H1 (cell line): ENCODE results near the gene ADAMTS6. TPM values are rescaled to one million over a fixed set of nuclear protein-coding genes. Genes with fewer than 3 reads are reported as not detected.

Experiments used
- GTF2F1 ChIP-seq: IDR thresholded peaks from 2 replicates; pipeline ENCODE4 v1.6.1; 2012; ENCODE audit warnings: low read depth, low read length, improper control_type of control experiment, borderline replicate concordance
- RFX5 ChIP-seq: IDR thresholded peaks from 2 replicates; pipeline ENCODE4 v1.6.1; 2011; ENCODE audit warnings: low read depth, low read length, improper control_type of control experiment, borderline replicate concordance
- polyA plus RNA-seq, 7 experiments: library from polyadenylated mRNA; depleted of rRNA in 3 of 7; stranded (reverse) in 5 of 7; unstranded in 2 of 7; fragments of >200 nt in 5 of 7; fragments of 200-250 nt in 2 of 7; gene quantifications; 1 replicate in 5 of 7; 2 replicates in 1 of 7; 4 replicates in 1 of 7; pipeline versions ENCODE4 v1.2.1 to v1.2.3, GENCODE V29; 2011 to 2013; ENCODE audit warnings: missing spikeins in 2 of 7, mixed read lengths in 2 of 7
- total RNA-seq: library from RNA; stranded (reverse); fragmentation: NEBNext Ultra II Directional; extraction: Animal tissue kit (Norgen Biotek cat#: 25700); gene quantifications from 2 replicates; pipeline ENCODE4 v1.2.1, GENCODE V29; 2021
- TF ChIP-seq, protein P1 (sequence below): IDR thresholded peaks from 2 replicates; pipeline ENCODE4 v1.6.1; 2011; ENCODE audit warnings: low read length, improper control_type of control experiment

The ADAMTS6 gene
- total and polyA plus RNA-seq, 2 of the 8 experiments (the other 6 are each of a cell fraction or from before 2014, with no cell fraction given), result 0.74 to 2.4 TPM

DNA sequence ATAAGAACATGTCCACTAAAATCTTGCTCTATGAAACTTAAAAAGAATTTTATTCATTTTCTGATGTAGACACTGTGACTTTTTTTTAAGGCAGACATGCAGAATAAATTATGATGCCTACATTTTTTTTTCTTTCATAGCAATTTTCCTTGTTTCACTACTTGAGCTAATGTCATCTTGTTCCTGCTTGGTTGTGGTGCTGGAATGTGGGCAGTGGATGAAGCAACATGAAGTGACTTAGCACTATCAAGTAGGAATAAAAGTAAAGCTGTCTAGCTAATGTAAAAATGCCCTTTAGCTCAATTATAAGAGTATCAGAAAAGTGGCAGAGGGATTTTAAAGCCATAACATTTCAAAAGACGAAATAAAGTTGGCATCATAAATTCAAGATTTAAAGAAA lies 191.0 kb downstream of the ADAMTS6 start (continued):
- TF ChIP-seq RFX5 (no peak), GTF2F1 (no peak)
- TF ChIP-seq, protein P1, sequence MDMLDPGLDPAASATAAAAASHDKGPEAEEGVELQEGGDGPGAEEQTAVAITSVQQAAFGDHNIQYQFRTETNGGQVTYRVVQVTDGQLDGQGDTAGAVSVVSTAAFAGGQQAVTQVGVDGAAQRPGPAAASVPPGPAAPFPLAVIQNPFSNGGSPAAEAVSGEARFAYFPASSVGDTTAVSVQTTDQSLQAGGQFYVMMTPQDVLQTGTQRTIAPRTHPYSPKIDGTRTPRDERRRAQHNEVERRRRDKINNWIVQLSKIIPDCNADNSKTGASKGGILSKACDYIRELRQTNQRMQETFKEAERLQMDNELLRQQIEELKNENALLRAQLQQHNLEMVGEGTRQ, result no peak
- TF ChIP-seq, all 59 proteins: peak for 0
